DMS 273 treated with DMSO at 0.1 percent for 48 hours (cell line): ENCODE results near the gene SLC25A25.
"Not testable (repeated sequence)": the region's sequence is repeated elsewhere in the genome, so short reads cannot be mapped to it uniquely, and the experiment has no call there.

Source experiments
- DNase-seq: peaks from one replicate; lab custom pipeline; 2025; lab: John Stamatoyannopoulos, UW

The SLC25A25 gene

DNA sequence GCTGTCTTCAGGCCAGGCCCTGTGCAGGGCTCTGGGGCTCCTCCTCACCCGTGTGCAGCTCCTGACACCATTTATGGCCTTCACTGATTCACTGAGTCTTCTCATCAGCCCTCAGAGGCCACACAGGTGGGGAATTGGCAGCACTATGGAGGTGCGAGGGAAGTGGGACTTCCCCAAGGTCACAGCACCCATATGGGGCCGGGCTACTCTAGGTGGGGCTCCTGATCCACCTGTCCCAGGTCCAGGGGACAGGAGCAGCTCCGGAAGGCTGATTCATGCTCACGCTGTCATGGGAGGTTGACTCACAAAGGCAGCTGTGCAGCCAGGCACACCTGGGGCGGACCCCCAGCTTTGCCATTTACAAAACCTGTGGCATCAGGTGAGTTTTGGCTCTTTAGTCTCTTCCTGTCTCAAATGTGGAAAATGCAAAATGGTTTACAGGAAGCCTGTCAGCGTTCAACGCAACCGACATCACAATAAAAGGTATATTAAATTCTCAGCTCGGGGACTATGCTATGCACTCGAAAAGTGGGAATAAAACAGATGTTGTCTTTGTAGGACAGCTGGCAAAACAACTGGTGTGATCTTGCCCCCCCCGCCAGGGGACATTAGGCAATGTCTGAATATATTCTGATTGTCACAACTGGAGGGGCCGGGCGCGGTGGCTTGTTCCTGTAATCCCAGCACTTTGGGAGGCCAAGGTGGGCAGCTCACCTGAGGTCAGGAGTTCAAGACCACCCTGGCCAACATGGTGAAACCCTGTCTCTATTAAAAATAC is 15.9 kb upstream of the SLC25A25 start:
- no peak for DNase-seq

DNA sequence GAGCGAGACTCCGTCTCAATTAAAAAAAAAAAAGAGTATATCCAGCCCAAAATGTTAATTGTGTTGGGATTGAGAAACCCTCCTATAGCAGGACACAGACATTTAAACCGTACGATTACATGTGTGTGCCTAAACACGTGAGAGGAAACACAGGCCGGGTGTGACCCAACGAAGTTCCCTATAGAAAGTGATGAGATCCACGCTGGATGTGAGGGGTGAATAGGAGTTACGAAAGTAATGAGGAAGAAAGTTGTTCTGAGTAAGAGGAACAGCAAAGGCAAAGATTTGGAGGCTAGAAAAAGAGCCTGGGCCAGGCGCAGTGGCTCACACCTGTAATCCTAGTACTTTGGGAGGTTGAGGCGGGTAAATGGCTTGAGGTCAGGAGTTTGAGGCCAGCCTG is 14.5 kb upstream of the SLC25A25 start:
- DNase-seq, result no peak

DNA sequence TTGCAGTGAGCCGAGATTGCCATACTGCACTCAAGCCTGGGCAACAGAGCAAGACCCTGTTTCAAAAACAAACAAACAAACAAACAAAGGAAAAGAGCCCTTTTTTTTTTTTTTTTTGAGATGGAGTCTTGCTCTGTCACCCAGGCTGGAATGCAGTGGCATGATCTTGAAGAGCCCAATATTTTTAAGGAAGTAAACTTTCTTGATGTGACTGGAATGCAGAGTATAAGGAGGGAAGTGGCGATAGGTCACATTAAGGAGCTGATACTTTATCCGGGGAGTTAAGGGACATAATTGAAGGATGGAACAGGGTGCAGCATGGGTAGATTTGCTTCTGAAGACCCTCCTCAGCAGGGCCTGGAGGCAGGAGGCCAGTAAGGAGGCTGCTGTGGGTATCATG is 13.9 kb upstream of the SLC25A25 start:
- DNase-seq, result no peak

DNA sequence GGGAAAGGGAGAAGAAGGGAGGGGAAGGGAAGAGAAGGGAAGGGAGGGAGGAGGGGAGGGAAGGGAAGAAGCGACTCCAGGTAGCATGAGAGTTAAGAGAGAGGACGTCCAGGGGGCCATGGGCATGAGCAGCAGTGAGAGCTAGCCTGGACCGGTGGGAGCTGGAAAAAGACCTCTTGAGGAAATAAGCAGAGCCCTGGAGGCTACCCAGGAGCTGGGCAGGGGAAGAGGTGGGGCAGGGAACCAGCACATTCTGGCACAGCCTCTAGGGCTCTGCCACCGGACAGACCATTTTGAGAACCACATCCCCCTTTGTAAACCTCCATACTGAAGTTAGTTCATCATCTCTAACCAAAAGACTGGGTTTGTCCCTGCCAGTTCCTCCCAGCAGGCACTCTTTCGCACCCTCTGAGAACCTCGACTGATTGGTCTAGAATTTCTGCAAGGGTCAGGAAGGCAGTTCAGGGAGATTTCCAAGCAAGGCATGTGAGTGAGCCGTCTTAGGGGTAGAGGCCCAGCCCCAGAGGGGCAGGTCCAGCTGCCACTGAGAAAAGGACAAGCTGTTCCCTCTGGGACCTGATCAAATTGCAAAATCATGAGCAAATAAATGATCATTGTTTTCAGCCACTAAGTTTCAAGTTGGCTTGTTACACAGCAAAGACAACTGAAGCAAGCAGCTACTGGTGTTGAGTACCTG is 12.5 kb upstream of the SLC25A25 start:
- no peak for DNase-seq

DNA sequence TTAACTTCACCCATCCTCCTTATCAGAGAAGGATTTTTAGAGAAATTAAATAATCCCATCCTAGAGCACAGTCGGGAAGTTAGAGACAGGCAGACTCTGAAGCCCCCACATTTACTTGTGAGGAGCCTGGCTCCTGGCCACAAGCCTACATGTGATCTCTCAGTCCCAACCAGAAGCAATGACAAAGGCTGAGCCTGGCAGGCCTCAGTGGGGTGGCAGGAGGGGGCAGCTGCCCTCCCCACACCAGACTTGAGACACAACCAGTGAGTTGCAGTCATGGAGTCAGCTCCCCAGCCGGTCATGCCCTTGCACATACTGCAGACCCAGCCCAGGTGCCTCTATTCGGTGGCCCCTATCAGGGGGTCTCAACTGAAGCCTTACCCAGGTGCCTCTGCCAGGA is 11.9 kb upstream of the SLC25A25 start:
- no peak for DNase-seq

DNA sequence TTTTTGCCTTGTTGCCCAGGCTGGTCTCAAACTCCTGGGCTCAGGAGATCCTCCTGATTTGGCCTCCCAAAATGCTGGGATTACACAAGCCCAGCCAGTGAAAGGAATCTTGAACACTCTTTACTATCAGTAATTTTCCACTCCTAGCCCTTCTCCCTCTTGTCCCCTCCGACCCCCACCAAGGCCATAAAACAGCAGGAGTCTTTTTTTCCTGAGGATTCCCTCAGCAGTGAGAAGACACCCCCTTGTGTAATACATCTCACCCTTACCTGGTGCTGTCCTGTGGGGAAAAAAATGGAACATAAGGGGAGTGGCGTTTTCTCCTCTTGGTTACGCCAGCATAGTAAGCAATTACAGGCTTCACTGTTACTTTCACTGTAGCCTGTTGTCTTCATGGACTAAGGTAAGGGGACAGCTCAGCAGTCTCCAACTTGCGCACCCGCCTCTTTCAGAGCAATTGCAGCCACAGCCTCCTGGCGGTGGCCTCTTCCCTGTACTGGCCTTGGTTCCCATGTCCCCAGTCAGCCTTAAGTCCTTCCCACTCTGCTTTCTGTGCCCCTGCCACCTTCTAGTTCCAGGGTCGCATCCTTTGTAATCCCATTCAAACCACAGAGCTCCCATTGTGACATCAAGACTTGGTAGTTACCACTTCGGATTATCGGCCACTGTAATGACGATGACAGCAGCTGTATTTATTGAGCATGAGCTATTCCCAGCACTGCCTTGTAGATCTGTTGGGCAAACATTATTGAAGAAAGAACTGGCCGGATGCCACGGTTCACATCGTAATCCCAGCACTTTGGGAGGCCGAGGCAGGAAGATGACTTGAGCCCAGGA is 10.9 kb upstream of the SLC25A25 start:
- DNase-seq, result no peak

DNA sequence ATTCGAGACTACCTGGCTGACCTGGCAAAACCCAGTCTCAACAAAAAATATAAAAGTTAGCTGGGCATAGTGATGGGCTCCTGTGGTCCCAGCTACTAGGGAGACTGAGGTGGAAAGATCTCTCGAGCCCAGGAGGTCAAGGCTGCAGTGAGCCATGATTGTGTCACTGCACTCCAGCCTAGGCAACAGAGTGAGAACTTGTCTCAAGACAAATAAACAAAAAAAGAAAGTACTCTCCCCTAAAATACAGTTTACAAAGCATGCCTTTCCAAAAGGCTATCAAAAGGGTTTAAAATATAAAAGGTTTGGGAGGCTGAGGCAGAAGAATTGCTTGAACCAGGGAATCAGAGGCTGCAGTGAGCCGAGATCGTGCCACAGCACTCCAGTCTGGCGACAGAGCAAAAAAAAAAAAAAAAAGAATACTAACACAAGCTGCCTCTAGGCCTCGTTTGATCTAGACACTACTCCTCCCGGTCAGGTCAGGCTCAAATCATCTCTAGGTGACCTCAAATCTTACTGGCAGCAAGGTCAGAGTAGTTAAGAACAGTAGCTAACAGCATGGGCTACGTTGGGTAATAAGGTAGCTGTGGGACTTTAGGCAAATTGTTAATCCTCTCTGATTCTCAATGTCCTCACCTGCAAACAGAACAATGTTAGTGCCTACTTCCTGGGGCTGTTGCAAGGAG is 10.2 kb upstream of the SLC25A25 start:
- no peak for DNase-seq

DNA sequence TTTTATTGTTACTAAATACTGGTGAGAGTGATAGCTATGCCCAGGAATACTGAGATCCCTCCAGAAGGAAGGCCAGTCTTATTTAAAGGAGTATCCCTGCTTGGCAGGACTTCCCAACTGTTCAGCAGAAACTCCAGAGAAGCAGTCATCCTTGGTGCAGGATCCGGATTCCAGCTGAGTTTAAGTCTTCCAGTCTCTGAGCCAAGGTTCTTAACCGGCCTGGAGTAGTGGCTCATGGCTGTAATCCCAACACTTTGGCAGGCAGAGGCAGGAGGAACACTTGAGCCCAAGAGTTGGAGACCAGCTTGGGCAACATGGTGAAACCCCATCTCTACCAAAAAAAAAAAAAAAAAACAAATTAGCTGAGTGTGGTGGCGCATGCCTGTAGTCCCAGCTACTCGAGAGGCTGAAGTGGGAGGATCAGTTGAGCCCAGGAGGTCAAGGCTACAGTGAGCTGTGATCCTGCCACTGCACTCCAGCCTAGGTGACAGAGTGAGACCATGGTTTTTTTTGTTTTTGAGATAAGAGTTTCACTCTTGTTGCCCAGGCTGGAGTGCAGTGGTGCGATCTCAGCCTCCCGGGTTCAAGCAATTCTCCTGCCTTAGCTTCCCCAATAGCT is 8.6 kb upstream of the SLC25A25 start:
- no peak for DNase-seq

DNA sequence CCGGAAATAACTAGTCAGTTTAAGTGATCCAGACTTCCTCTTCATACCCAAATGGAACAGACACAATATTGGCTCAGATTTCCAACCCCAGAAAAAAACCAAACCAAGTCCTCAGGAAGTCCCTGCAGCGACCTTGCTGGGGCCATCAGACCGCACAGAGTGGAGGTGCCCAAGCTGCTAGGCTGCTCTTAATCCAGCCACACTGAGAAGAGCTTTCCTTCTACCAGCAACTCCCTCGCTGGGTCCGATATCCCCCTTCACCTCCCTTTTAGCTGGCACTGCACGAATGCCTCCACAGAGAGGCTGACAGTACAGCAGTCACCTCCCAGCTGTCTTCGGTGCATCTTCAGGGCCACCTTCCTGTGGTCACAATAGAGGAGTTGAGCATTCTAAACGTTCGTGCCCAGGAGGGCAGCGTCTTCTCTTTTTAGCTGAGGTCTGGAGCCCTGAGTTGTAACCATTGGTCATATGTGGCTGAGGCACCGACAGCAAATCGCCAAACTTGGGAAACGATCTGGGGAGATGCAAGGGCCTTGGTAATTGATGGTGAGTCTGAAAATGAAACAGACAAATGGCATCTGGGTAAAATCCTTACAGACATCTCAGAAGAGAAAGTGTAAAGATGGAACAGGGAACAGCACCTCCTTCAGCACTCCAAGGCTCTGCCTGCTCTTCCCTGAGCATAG is 6.6 kb upstream of the SLC25A25 start:
- DNase-seq, result no peak

DNA sequence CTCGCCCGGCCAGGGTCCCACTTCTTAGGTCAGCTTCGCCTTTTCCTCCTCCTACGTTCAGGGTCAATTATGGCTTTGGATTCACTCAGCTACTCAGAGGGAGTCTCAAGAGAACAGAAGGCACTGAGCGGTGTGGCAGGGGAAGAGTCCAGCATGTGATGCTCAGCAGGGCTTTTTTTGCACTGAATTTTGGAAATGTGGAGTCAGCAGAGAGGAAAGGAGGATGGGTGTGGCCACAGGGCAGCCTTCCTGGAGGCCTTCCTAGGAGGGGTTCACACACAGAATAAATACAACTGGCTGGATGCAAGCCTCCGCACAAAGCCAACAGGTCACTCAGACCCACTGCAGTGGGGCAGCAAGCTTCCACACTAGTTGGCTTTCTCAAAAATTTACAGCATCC is 5.8 kb upstream of the SLC25A25 start:
- no peak for DNase-seq

DNA sequence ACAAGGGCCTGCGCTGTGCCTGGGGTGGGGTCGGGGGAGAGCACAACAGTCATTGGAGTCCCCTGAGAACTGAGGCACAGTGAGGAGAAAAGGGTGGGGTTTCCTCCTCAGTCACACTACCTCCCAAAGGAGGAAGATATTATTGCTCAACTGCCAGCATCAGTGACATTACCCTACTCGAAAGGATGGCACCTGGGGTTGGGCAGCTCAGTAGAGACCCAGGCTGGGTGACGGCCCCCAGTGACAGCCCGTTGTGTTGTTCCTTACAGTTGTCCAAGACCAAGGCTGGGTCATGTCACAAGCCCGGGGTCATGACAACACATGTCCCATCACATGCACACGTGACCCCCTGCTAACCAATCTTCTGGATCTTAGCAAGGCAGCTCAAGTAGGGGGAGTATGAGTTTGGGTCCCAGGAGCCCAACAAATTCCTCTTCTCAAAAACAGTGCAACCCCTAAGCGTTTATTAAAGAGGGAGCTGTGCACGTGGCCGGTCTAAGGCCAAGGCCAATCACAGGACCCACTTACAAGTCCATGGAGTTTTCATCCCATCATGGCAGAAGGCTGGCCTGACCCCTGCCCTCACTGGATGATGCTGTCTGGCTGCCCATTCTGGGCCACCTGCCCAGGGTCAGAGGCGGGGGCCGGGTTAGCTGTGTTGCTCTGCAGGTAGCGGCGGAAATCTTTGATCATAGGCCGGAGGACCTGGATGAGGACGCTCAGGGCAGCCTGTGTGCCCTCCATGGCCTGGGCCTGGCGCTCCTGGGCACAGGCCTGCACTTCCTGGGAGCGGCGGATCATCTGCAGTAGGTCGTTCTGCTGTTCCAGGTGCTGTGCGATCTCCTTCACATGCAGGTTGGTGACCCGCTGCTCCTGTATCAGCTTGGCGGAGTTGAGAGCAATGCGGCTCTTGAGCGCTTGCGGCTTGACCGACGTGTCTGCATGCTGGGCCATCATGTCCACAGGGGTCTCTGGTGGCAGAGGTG is 4.9 kb upstream of the SLC25A25 start:
- no peak for DNase-seq

DNA sequence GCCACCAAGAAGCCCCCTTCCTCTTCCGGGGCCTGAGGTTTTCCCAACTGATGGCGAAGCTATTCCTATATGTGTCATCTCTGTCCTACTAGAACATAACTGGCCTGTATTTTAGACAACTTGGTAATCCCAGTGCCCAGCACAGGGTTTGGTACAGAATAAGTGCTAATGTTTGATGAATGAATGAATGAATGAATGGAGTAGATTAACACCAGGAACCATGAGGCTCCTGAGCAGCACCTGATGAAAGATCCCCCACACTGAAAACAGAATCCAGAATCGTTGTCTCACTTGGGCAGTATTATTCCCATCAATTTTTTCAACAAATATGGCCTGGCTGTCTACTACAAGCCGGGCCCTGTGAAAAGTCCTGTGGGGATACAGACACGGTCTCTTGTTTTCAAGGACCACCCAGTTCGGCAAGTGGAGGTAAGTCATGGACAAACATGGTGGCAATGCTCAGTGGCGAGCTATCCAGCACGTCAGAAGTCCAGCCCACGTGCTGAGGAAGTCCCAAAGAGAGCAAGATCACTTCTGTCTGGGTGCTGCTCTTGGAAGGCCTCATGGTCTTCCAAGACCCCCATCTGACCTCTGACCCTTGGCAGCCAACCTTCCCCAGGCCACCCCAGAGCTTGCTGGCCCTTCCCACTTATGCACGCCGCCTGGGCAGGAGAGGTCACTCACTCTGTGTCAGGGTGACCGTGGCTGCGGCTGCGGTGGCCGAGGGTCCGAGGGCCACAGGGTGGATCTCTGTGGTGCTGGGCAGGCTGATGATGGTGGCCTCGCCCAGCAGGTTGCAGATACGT is 1.9 kb upstream of the SLC25A25 start:
- DNase-seq, result no peak

DNA sequence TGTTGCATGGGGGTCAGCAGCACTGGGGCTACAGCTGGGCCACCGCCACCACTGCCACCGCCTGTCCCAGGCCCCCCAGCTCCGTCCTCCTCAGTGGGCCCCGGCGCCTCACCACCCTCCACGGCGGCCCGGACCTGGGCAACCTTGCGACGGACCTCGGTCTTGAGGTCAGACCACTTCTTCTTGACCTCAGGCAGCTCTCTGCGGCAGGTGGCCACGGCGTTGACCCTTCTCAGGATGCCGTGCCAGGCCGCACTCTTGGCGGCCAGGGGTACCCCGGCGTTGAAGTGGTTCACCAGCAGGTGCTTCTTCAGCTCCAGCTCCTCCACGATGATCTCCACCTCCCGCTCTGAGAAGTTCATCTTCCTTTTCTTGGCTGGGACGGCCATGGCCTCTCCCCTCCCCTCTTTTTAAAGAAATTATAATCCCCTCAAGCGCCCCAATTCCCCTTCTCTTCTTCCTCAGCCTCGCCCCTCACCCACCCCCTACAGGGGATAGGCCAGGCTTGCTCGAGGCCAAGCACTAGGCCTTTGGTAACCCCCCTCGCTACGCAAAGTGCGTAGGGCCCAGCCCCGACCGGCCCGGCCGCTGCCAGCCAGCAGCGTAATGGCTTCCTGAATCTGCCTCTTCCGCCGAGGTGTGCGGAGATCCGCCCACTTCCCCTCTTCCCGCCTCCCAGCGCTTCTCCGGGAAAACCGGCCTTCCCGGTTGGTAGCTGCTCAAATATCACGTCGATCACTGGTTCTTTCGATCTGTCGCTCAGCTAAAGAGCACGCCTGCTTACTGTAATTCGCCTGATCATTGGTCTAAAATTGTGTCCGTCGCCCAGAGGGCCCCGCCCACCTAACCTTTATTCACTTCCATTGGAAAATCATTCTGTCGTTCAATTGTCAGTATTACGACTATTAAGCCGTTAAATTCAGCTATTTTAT is 1.1 kb upstream of the SLC25A25 start, which contains the start of gene NAIF1:
TSS of gene NAIF1 (minus strand) at position 608 of the 932 bp plus-strand sequence. CDS start at position 389, 219 bp downstream.
- DNase-seq, result peak; percentile 97

DNA sequence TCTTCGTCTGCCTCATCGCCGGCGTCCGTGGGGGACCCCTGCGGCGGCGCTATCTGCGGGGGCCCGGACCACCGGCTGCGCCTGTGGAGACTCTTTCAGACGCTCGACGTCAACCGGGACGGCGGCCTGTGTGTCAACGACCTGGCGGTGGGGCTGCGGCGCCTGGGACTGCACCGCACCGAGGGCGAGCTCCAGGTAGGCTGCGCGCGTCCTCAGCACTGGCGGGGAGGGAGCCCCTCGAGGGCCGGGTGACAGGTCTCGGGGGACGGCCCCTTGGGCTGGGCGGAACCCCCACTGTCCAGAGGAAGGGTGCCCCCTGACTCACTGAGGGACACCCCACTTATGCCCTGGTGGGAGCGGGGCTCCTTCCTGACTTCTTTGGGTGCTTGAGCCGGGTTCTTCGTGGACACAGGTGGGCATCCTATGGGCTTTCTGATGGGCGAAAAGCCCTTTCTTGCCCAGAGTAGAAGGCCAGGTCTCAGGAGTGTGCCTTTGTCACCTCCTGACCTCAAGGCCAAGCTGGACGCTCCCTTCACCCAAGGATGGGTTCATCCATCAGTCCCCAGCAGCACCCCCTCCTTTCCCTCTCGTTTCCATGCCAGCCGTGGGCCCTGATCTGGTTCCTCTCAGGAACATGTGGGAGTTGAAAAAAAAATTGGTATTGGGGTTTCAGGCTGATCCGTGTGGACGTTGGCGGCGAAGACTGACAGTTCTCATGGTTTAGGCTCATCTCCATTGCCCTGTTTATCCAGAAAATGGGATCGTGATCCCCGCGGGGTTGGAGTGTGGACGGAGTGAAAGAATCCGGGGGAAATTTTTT is 564 bp downstream of the SLC25A25 start:
- DNase-seq, result no peak

DNA sequence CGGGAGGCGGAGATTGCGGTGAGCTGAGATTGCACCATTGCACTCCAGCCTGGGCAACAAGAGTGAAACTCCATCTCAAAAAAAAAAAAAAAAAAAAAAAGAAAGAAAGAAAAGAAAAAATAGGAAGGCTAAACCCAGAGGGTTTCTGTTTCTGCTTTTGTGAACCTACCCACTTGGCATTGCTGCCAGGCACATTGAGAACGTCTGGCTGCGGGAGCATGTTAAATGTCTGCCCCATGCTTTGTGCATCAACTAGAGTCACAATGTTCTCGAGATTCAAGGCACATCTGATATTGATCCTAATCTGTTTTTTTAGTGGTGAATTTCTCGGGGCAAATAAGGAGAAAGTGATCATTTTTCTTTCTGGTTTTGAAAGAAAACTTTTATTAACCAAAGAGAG is 2.8 kb downstream of the SLC25A25 start:
- DNase-seq, result no peak

DNA sequence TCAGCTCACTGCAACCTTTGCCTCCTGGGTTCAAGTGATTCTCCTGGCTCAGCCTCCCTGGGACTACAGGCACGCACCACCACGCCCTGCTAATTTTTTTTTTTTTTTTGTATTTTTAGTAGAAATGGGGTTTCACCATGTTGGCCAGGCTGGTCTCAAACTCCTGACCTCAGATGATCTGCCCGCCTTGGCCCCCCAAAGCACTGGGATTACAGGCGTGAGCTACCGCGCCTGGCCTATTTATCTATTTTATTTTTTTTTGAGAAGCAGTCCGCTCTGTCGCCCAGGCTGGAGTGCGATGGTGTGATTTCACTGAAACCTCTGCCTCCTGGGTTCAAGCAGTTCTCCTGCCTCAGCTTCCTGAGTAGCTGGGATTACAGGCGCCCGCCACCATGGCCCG is 3.4 kb downstream of the SLC25A25 start:
- not testable (repeated sequence) for DNase-seq
